ENCODE results near the gene RAB27B.

RAB27B gene

GRCh38 chr18:54828281-54828881 lies at the start of gene RAB27B:
Gene RAB27B (plus strand): TSS chr18:54828477. CDS start chr18:54877586, 49,109 bp downstream.
- Mint-ChIP-seq H3K9me3 (peaks cover 3% of the 10 kb centered on the region), H3K27ac (no peak within 1 kb of the TSS), H3K27me3 (peaks cover 10% of the 10 kb centered on the region), H3K36me3 (peaks cover 2% of the 10 kb centered on the region), H3K4me1 (peaks cover 8% of the 10 kb centered on the region), H3K4me3 (peak within 1 kb of the TSS; percentile 79)
- ATAC-seq (ENCODE audit: low read depth) (peak; percentile 74), DNase-seq (ENCODE audit: low spot score in 2 of 2) (peak; percentile 7 to 11)

- H3K4me1 Mint-ChIP-seq, result no peaks in the 10 kb centered on the region
- H3K4me3 Mint-ChIP-seq, result no peak overlapping the region
- no peak for DNase-seq (ENCODE audit: low spot score in 2 of 2)
- H3K27me3 Mint-ChIP-seq, result peaks cover 5% of the 10 kb centered on the region
- H3K9me3 Mint-ChIP-seq, result peaks cover 8% of the 10 kb centered on the region
- peaks cover 2% of the 10 kb centered on the region for H3K36me3 Mint-ChIP-seq
- ATAC-seq (ENCODE audit: low read depth), result no peak
- H3K27ac Mint-ChIP-seq, result no peak overlapping the region
Observed at GRCh38 chr18:54780285-54780861, 47.9 kb upstream of the RAB27B start.

- H3K9me3 Mint-ChIP-seq, result peaks cover 8% of the 10 kb centered on the region
- no peak overlapping the region for H3K27ac Mint-ChIP-seq
- no peak overlapping the region for H3K4me3 Mint-ChIP-seq
- no peak for ATAC-seq (ENCODE audit: low read depth)
- H3K4me1 Mint-ChIP-seq, result no peaks in the 10 kb centered on the region
- DNase-seq (ENCODE audit: low spot score in 2 of 2), result no peak
- peaks cover 2% of the 10 kb centered on the region for H3K36me3 Mint-ChIP-seq
- peaks cover 5% of the 10 kb centered on the region for H3K27me3 Mint-ChIP-seq
Observed at GRCh38 chr18:54780970-54781369, 47.3 kb upstream of the RAB27B start.

- Mint-ChIP-seq H3K36me3 (peaks cover 2% of the 10 kb centered on the region), H3K9me3 (peaks cover 8% of the 10 kb centered on the region), H3K27me3 (peaks cover 3% of the 10 kb centered on the region), H3K27ac (no peak overlapping the region), H3K4me3 (no peak overlapping the region), H3K4me1 (peaks cover 4% of the 10 kb centered on the region)
- no peak for DNase-seq (ENCODE audit: low spot score in 2 of 2)
- no peak for ATAC-seq (ENCODE audit: low read depth)
Observed at GRCh38 chr18:54783139-54783538, 45.1 kb upstream of the RAB27B start.

- peaks cover 4% of the 10 kb centered on the region for H3K4me1 Mint-ChIP-seq
- ATAC-seq (ENCODE audit: low read depth), result no peak
- no peak overlapping the region for H3K27ac Mint-ChIP-seq
- no peak overlapping the region for H3K4me3 Mint-ChIP-seq
- no peak for DNase-seq (ENCODE audit: low spot score in 2 of 2)
- no peaks in the 10 kb centered on the region for H3K27me3 Mint-ChIP-seq
- peaks cover 1% of the 10 kb centered on the region for H3K9me3 Mint-ChIP-seq
- H3K36me3 Mint-ChIP-seq, result no peaks in the 10 kb centered on the region
Observed at GRCh38 chr18:54786206-54786605, 42.1 kb upstream of the RAB27B start.

- H3K9me3 Mint-ChIP-seq, result peaks cover 1% of the 10 kb centered on the region
- peaks cover 2% of the 10 kb centered on the region for H3K27me3 Mint-ChIP-seq
- DNase-seq (ENCODE audit: low spot score in 2 of 2) (no peak), ATAC-seq (ENCODE audit: low read depth) (no peak)
- no peaks in the 10 kb centered on the region for H3K36me3 Mint-ChIP-seq
- H3K4me3 Mint-ChIP-seq, result no peak overlapping the region
- peaks cover 4% of the 10 kb centered on the region for H3K4me1 Mint-ChIP-seq
- H3K27ac Mint-ChIP-seq, result no peak overlapping the region
Observed at GRCh38 chr18:54787121-54787520, 41.2 kb upstream of the RAB27B start.

- no peak for DNase-seq (ENCODE audit: low spot score in 2 of 2)
- Mint-ChIP-seq H3K4me1 (peaks cover 4% of the 10 kb centered on the region), H3K36me3 (no peaks in the 10 kb centered on the region), H3K27me3 (peaks cover 2% of the 10 kb centered on the region), H3K4me3 (no peak overlapping the region), H3K27ac (no peak overlapping the region), H3K9me3 (peaks cover 1% of the 10 kb centered on the region)
- ATAC-seq (ENCODE audit: low read depth), result no peak
Observed at GRCh38 chr18:54787616-54788015, 40.7 kb upstream of the RAB27B start.

- DNase-seq (ENCODE audit: low spot score in 2 of 2) (no peak), ATAC-seq (ENCODE audit: low read depth) (no peak)
- Mint-ChIP-seq H3K36me3 (no peaks in the 10 kb centered on the region), H3K4me1 (peaks cover 4% of the 10 kb centered on the region), H3K27me3 (peaks cover 2% of the 10 kb centered on the region), H3K4me3 (no peak overlapping the region), H3K9me3 (peaks cover 1% of the 10 kb centered on the region), H3K27ac (no peak overlapping the region)
Observed at GRCh38 chr18:54790109-54790508, 38.2 kb upstream of the RAB27B start.

GRCh38 chr18:54791657-54792056 lies 36.6 kb upstream of the RAB27B start:
- H3K27ac Mint-ChIP-seq, result no peak overlapping the region
- H3K27me3 Mint-ChIP-seq, result peaks cover 2% of the 10 kb centered on the region
- H3K36me3 Mint-ChIP-seq, result no peaks in the 10 kb centered on the region
- H3K4me1 Mint-ChIP-seq, result peaks cover 4% of the 10 kb centered on the region
- DNase-seq (ENCODE audit: low spot score in 2 of 2), result no peak
- no peak for ATAC-seq (ENCODE audit: low read depth)
- H3K9me3 Mint-ChIP-seq, result no peaks in the 10 kb centered on the region
- H3K4me3 Mint-ChIP-seq, result no peak overlapping the region

- Mint-ChIP-seq H3K4me1 (peaks cover 3% of the 10 kb centered on the region), H3K9me3 (no peaks in the 10 kb centered on the region), H3K4me3 (no peak overlapping the region), H3K36me3 (no peaks in the 10 kb centered on the region), H3K27ac (no peak overlapping the region), H3K27me3 (peaks cover 2% of the 10 kb centered on the region)
- DNase-seq (ENCODE audit: low spot score in 2 of 2), result no peak
- no peak for ATAC-seq (ENCODE audit: low read depth)
Observed at GRCh38 chr18:54792079-54792478, 36.2 kb upstream of the RAB27B start.

- DNase-seq (ENCODE audit: low spot score in 2 of 2) (no peak), ATAC-seq (ENCODE audit: low read depth) (no peak)
- no peaks in the 10 kb centered on the region for H3K36me3 Mint-ChIP-seq
- H3K9me3 Mint-ChIP-seq, result no peaks in the 10 kb centered on the region
- peaks cover 2% of the 10 kb centered on the region for H3K27me3 Mint-ChIP-seq
- no peak overlapping the region for H3K4me3 Mint-ChIP-seq
- H3K27ac Mint-ChIP-seq, result no peak overlapping the region
- H3K4me1 Mint-ChIP-seq, result no peaks in the 10 kb centered on the region
Observed at GRCh38 chr18:54794823-54795222, 33.5 kb upstream of the RAB27B start.

GRCh38 chr18:54798186-54798585 lies 30.1 kb upstream of the RAB27B start:
- Mint-ChIP-seq H3K4me1 (no peaks in the 10 kb centered on the region), H3K9me3 (no peaks in the 10 kb centered on the region), H3K27me3 (no peaks in the 10 kb centered on the region), H3K27ac (no peak overlapping the region), H3K36me3 (no peaks in the 10 kb centered on the region), H3K4me3 (no peak overlapping the region)
- ATAC-seq (ENCODE audit: low read depth), result no peak
- no peak for DNase-seq (ENCODE audit: low spot score in 2 of 2)

GRCh38 chr18:54801374-54801773 lies 26.9 kb upstream of the RAB27B start:
- peaks cover 7% of the 10 kb centered on the region for H3K4me1 Mint-ChIP-seq
- DNase-seq (ENCODE audit: low spot score in 2 of 2) (no peak), ATAC-seq (ENCODE audit: low read depth) (no peak)
- no peaks in the 10 kb centered on the region for H3K9me3 Mint-ChIP-seq
- no peak overlapping the region for H3K4me3 Mint-ChIP-seq
- no peaks in the 10 kb centered on the region for H3K36me3 Mint-ChIP-seq
- peaks cover 4% of the 10 kb centered on the region for H3K27me3 Mint-ChIP-seq
- H3K27ac Mint-ChIP-seq, result no peak overlapping the region

- Mint-ChIP-seq H3K4me1 (peaks cover 7% of the 10 kb centered on the region), H3K4me3 (no peak overlapping the region), H3K27ac (no peak overlapping the region), H3K36me3 (no peaks in the 10 kb centered on the region), H3K27me3 (peaks cover 4% of the 10 kb centered on the region), H3K9me3 (no peaks in the 10 kb centered on the region)
- ATAC-seq (ENCODE audit: low read depth) (no peak), DNase-seq (ENCODE audit: low spot score in 2 of 2) (no peak)
Observed at GRCh38 chr18:54802178-54802577, 26.1 kb upstream of the RAB27B start.
